SK-N-SH treated with all-trans-retinoic acid at 6 μM for 48 hours (cell line): ENCODE measurements around the gene TMEM174.

Experiments used
- ATAC-seq: fragments of 200-7000 bp; cut with Tn5 transposase; 3 replicates; pipeline ENCODE4 v1.9.1; 2020; ENCODE audit warnings: mild to moderate bottlenecking, moderate library complexity
- ARNTL ChIP-seq: fragments of 450-650 bp; formaldehyde crosslinking; IDR thresholded peaks from 2 replicates; pipeline ENCODE4 v1.5.0; 2020; ENCODE audit warnings: low read depth, mild to moderate bottlenecking, moderate library complexity, borderline replicate concordance
- BACH2 ChIP-seq: fragments of 250-450 bp; sonication (Bioruptor Pico); IDR thresholded peaks from 2 replicates; pipeline ENCODE4 v1.9.0; 2021; ENCODE audit warnings: mild to moderate bottlenecking, borderline replicate concordance
- CREB5 ChIP-seq: fragments of 250-450 bp; sonication (Bioruptor Pico); IDR thresholded peaks from 2 replicates; pipeline ENCODE4 v1.5.1; 2020; ENCODE audit warnings: low read depth, mild to moderate bottlenecking, moderate library complexity
- CSDC2 ChIP-seq: fragments of 250-450 bp; sonication (Bioruptor Pico); IDR thresholded peaks from 2 replicates; pipeline ENCODE4 v1.5.0; 2020; ENCODE audit warnings: mild to moderate bottlenecking, moderate library complexity
- CSRNP3 ChIP-seq: fragments of 250-450 bp; sonication (Bioruptor Pico); IDR thresholded peaks from 2 replicates; pipeline ENCODE4 v1.5.1; 2021; ENCODE audit warnings: mild to moderate bottlenecking, moderate library complexity
- ESRRG ChIP-seq: fragments of 250-450 bp; sonication (Bioruptor Pico); IDR thresholded peaks from 2 replicates; pipeline ENCODE4 v1.6.1; 2021; ENCODE audit warnings: mild to moderate bottlenecking
- GLIS3 ChIP-seq: fragments of 250-450 bp; sonication (Bioruptor Pico); IDR thresholded peaks from 2 replicates; pipeline ENCODE4 v1.5.0; 2020; ENCODE audit warnings: mild to moderate bottlenecking, moderate library complexity
- ISL1 ChIP-seq: fragments of 250-450 bp; sonication (Bioruptor Pico); IDR thresholded peaks from 2 replicates; pipeline ENCODE4 v2.1.2; 2022; ENCODE audit warnings: mild to moderate bottlenecking, moderate library complexity
- OSR1 ChIP-seq: fragments of 250-450 bp; sonication (Bioruptor Pico); IDR thresholded peaks from 2 replicates; pipeline ENCODE4 v1.8.0; 2022; ENCODE audit warnings: moderate library complexity, mild to moderate bottlenecking, inconsistent platforms
- PATZ1 ChIP-seq: fragments of 250-450 bp; sonication (Bioruptor Pico); IDR thresholded peaks from 2 replicates; pipeline ENCODE4 v1.8.0; 2020; ENCODE audit warnings: mild to moderate bottlenecking, moderate library complexity, borderline replicate concordance
- PPARA ChIP-seq: fragments of 250-450 bp; sonication (Bioruptor Pico); IDR thresholded peaks from 2 replicates; pipeline ENCODE4 v1.5.0; 2020; ENCODE audit warnings: mild to moderate bottlenecking, borderline replicate concordance
- RARB ChIP-seq: fragments of 250-450 bp; sonication (Bioruptor Pico); IDR thresholded peaks from 2 replicates; pipeline ENCODE4 v1.8.0; 2021; ENCODE audit warnings: mild to moderate bottlenecking, moderate library complexity
- SNAI2 ChIP-seq: fragments of 250-450 bp; sonication (Bioruptor Pico); IDR thresholded peaks from 2 replicates; pipeline ENCODE4 v1.5.0; 2020; ENCODE audit warnings: mild to moderate bottlenecking, moderate library complexity
- TCF4 ChIP-seq: fragments of 250-450 bp; sonication (Bioruptor Pico); IDR thresholded peaks from 2 replicates; pipeline ENCODE4 v1.8.0; 2021; ENCODE audit warnings: mild to moderate bottlenecking, moderate library complexity, borderline replicate concordance
- TOX ChIP-seq: fragments of 250-450 bp; sonication (Bioruptor Pico); IDR thresholded peaks from 2 replicates; pipeline ENCODE4 v1.8.0; 2021; ENCODE audit warnings: mild to moderate bottlenecking, moderate library complexity, borderline replicate concordance
- TSHZ2 ChIP-seq: fragments of 250-450 bp; sonication (Bioruptor Pico); IDR thresholded peaks from 2 replicates; pipeline ENCODE4 v1.5.0; 2020; ENCODE audit warnings: mild to moderate bottlenecking, moderate library complexity
- ZC3H10 ChIP-seq: fragments of 250-450 bp; sonication (Bioruptor Pico); IDR thresholded peaks from 2 replicates; pipeline ENCODE4 v1.5.1; 2021; ENCODE audit warnings: mild to moderate bottlenecking, moderate library complexity
- ZFP3 ChIP-seq: fragments of 250-450 bp; sonication (Bioruptor Pico); IDR thresholded peaks from 2 replicates; pipeline ENCODE4 v1.5.0; 2020; ENCODE audit warnings: mild to moderate bottlenecking, moderate library complexity
- ZFP30 ChIP-seq: fragments of 450-650 bp; formaldehyde crosslinking; IDR thresholded peaks from 2 replicates; pipeline ENCODE4 v1.5.0; 2022; ENCODE audit warnings: mild to moderate bottlenecking, moderate library complexity
- ZNF565 ChIP-seq: fragments of 450-650 bp; formaldehyde crosslinking; conservative IDR thresholded peaks from 2 replicates; pipeline ENCODE4 v1.5.0; 2020; ENCODE audit warnings: low read depth, mild to moderate bottlenecking, moderate library complexity
- ZNF70 ChIP-seq: fragments of 450-650 bp; formaldehyde crosslinking; IDR thresholded peaks from 2 replicates; pipeline ENCODE4 v1.5.0; 2020; ENCODE audit warnings: mild to moderate bottlenecking, moderate library complexity
- ZNF8 ChIP-seq: fragments of 450-650 bp; formaldehyde crosslinking; IDR thresholded peaks from 2 replicates; pipeline ENCODE4 v1.5.0; 2020; ENCODE audit warnings: mild to moderate bottlenecking, moderate library complexity
- TF ChIP-seq, protein P1 (sequence below): fragments of 250-450 bp; sonication (Bioruptor Pico); IDR thresholded peaks from 2 replicates; pipeline ENCODE4 v1.8.0; 2021; ENCODE audit warnings: low read depth, mild to moderate bottlenecking, moderate library complexity, borderline replicate concordance

The TMEM174 gene

GRCh38 chr5:73213566-73213998, 40.6 kb downstream of the TMEM174 start:
- ATAC-seq, result peak; percentile 2; the same call in 2 of the 3 replicates
- TF ChIP-seq, protein P1, sequence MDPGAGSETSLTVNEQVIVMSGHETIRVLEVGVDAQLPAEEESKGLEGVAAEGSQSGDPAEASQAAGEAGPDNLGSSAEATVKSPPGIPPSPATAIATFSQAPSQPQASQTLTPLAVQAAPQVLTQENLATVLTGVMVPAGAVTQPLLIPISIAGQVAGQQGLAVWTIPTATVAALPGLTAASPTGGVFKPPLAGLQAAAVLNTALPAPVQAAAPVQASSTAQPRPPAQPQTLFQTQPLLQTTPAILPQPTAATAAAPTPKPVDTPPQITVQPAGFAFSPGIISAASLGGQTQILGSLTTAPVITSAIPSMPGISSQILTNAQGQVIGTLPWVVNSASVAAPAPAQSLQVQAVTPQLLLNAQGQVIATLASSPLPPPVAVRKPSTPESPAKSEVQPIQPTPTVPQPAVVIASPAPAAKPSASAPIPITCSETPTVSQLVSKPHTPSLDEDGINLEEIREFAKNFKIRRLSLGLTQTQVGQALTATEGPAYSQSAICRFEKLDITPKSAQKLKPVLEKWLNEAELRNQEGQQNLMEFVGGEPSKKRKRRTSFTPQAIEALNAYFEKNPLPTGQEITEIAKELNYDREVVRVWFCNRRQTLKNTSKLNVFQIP (CRISPR knock-in tag), result no peak
- TF ChIP-seq, all 23 proteins: peak for 0

- no peak for TF ChIP-seq PPARA (CRISPR knock-in tag)
- TF ChIP-seq ZNF70, result no peak
- TF ChIP-seq ARNTL (CRISPR knock-in tag), result no peak
- TF ChIP-seq, protein P1 (CRISPR knock-in tag), result no peak
- no peak for TF ChIP-seq CSDC2 (CRISPR knock-in tag)
- no peak for TF ChIP-seq CSRNP3 (CRISPR knock-in tag)
- no peak for TF ChIP-seq RARB (CRISPR knock-in tag)
- TF ChIP-seq ZC3H10, result no peak
- no peak for TF ChIP-seq BACH2 (CRISPR knock-in tag)
- no peak for TF ChIP-seq TOX (CRISPR knock-in tag)
- TF ChIP-seq OSR1 (CRISPR knock-in tag), result no peak
- TF ChIP-seq PATZ1, result no peak
- no peak for TF ChIP-seq CREB5
- TF ChIP-seq TSHZ2 (CRISPR knock-in tag), result no peak
- TF ChIP-seq ZFP30 (CRISPR knock-in tag), result no peak
- TF ChIP-seq ISL1 (CRISPR knock-in tag), result no peak
- TF ChIP-seq ZNF565 (CRISPR knock-in tag), result no peak
- no peak for TF ChIP-seq GLIS3 (CRISPR knock-in tag)
- no peak for TF ChIP-seq ZFP3 (CRISPR knock-in tag)
- ATAC-seq, result no peak
Measured at GRCh38 chr5:73214306-73214705, 41.3 kb downstream of the TMEM174 start.

DNA sequence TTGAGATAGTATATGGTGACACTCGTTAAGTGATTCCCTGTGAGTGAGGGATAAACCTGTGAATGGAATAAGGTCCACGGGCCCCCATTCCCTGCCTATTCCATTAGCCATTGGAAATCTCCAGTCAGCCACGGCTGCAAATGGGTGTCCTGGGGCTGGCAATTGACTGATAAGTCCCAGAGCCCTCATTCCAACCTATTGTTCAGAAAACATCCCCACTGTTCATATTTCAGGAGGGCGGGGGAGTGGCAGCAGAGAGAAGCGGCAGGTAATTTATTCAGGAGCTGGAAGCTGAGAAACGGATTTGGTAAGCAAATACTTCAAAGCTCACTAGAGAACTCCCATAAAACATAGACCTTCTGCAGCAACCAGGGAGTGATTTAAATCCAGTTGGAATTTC, 42.0 kb downstream of the TMEM174 start:
- TF ChIP-seq ZC3H10 (no peak), ZNF70 (no peak), ISL1 (CRISPR knock-in tag) (no peak), RARB (CRISPR knock-in tag) (no peak), ESRRG (no peak), ARNTL (CRISPR knock-in tag) (no peak), CSDC2 (CRISPR knock-in tag) (no peak), TCF4 (CRISPR knock-in tag) (no peak), ZNF8 (CRISPR knock-in tag) (no peak), SNAI2 (CRISPR knock-in tag) (no peak), PATZ1 (no peak)

More for the DNA sequence above, 42.0 kb downstream of the TMEM174 start:
- ATAC-seq, result no peak
